GM19463 (cell line): ENCODE measurements around the gene FIGN.

Experiments
- ATAC-seq: cut with Tn5 transposase; IDR thresholded peaks from one replicate; pipeline ENCODE4 v1.9.1; 2021; ENCODE audit warnings: mild to moderate bottlenecking, moderate library complexity; ENCODE audit not compliant: unreplicated experiment

Gene FIGN

GRCh38 chr2:163735685-163736432 lies at the start of gene FIGN:
Gene FIGN, minus strand, starts transcription at chr2:163736008. Its CDS starts 1,081 bp downstream, at chr2:163734927.
- ATAC-seq: no peak

- no peak for ATAC-seq
Observed at GRCh38 chr2:163785162-163785561, 49.4 kb upstream of the FIGN start.

- ATAC-seq: no peak
Observed at GRCh38 chr2:163779970-163780597, 44.3 kb upstream of the FIGN start.

GRCh38 chr2:163778045-163778781 lies 42.4 kb upstream of the FIGN start:
- no peak for ATAC-seq

- ATAC-seq: no peak
Observed at GRCh38 chr2:163775304-163775703, 39.5 kb upstream of the FIGN start.

GRCh38 chr2:163774862-163775261 lies 39.1 kb upstream of the FIGN start:
- no peak for ATAC-seq

- no peak for ATAC-seq
Observed at GRCh38 chr2:163773276-163773675, 37.5 kb upstream of the FIGN start.

GRCh38 chr2:163771596-163771995 lies 35.8 kb upstream of the FIGN start:
- ATAC-seq: no peak

GRCh38 chr2:163768881-163769695 lies 33.3 kb upstream of the FIGN start:
- ATAC-seq: no peak

GRCh38 chr2:163767097-163767496 lies 31.3 kb upstream of the FIGN start:
- ATAC-seq: no peak

GRCh38 chr2:163764566-163764965 lies 28.8 kb upstream of the FIGN start:
- no peak for ATAC-seq

GRCh38 chr2:163759013-163759412 lies 23.2 kb upstream of the FIGN start:
- ATAC-seq: no peak

GRCh38 chr2:163757814-163758213 lies 22.0 kb upstream of the FIGN start:
- no peak for ATAC-seq

GRCh38 chr2:163756588-163756987 lies 20.8 kb upstream of the FIGN start:
- no peak for ATAC-seq

GRCh38 chr2:163755366-163755765 lies 19.6 kb upstream of the FIGN start:
- ATAC-seq: no peak

- no peak for ATAC-seq
Observed at GRCh38 chr2:163753726-163754125, 17.9 kb upstream of the FIGN start.

- ATAC-seq: no peak
Observed at GRCh38 chr2:163752267-163752666, 16.5 kb upstream of the FIGN start.

- ATAC-seq: no peak
Observed at GRCh38 chr2:163751696-163752095, 15.9 kb upstream of the FIGN start.

GRCh38 chr2:163748420-163748819 lies 12.6 kb upstream of the FIGN start:
- ATAC-seq: no peak

- ATAC-seq: no peak
Observed at GRCh38 chr2:163741435-163741834, 5.6 kb upstream of the FIGN start.

- ATAC-seq: no peak
Observed at GRCh38 chr2:163737563-163737962, 1.8 kb upstream of the FIGN start.
